HG03039 (cell line): ENCODE data around the gene SAMD9L.
A peak's percentile ranks its signal among the peaks of the same experiment; 100 is the strongest.
"Not testable (repeated sequence)": the region's sequence is repeated elsewhere in the genome, so short reads cannot be mapped to it uniquely, and the experiment has no call there.

Experiments
- ATAC-seq: cut with Tn5 transposase; IDR thresholded peaks from one replicate; pipeline ENCODE4 v1.9.1; 2021; ENCODE audit warnings: mild to moderate bottlenecking, moderate library complexity; ENCODE audit not compliant: unreplicated experiment

The SAMD9L gene

DNA sequence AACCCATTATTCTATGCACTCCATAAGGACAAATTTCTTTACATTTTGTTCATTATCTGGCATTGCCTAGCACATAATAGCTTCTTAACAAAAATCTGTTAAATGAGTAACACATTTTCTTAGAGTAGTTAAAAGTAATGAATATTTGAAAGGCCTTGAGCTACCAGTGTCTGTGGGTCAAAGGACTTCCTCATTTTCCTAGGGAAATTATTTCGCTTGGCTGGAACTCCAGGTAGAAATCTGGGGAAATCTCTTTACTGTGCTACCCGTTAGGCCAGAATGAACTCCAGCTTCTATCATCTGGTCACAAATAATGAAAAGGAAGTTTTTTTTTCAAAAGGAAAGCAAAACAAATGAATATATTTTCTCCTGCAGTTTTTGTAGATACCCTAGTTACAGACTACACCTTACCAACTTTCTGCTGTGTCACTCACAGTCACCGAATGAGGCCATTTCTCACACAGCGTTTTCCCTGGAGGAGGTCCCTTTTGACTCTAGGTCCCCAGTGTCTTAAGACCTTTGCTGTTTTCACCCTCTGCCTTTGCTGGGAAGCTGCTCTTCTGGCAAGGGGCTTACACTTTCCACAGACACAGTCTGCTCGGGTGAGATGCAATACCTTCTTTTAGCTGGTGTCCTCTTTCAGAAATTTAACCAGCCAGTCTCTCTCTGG is 1.6 kb downstream of the SAMD9L start:
- no peak for ATAC-seq

DNA sequence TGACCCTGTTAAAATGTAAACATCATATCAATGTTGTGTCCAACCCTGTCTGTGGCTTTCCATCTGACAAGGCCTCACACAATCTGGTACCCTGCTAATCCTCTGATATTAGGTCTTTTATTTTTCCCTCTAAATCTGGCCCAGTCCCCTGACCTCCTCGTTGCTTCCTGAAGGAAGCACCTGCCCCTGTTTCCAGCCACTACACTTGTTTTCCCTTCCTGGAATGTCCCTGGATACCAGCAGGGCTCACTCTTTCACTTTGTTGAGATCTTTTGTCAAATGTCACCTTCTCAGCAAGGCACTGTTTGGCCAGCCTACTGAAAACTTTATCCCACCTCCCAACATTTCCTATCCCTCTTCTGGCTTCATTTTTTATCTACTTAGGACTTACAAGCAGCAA is 2.1 kb downstream of the SAMD9L start:
- no peak for ATAC-seq

DNA sequence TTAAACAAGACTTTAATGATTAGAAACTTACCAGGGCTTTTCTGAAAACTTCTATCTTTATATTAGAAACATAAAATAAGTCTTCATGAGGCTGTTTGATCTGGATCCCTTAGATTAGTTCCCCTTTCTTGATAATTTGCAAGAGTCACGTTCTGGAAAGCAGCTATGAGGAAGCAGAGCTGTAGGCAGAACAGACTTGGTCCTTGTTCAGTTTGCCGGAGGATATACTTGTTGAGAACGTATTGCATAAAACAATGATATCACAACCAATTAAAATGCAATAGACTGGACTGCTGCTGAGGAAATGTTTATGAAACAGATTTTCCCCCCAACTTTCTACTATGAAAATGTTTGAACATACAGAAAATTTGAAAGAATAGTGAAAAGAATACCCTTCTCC is 2.8 kb downstream of the SAMD9L start:
- no peak for ATAC-seq

DNA sequence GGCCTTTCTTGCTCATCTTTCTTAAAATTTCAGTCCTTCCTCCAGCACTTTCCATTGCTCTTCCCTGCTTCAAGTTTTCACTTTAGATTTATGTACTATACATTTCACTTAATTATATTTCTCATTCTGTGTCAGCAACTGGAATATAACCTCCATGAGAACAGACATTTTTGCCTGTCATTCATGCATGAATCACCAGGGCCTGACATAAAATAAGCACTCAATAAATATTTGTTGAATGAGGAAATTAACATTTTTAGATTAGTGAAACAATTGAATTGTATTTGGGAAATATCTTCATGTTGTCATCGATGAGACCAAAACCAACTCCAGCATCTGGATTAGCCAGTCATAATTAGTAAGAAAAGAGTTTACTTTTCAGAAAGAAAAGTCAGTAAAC is 6.1 kb downstream of the SAMD9L start:
- ATAC-seq, result no peak

DNA sequence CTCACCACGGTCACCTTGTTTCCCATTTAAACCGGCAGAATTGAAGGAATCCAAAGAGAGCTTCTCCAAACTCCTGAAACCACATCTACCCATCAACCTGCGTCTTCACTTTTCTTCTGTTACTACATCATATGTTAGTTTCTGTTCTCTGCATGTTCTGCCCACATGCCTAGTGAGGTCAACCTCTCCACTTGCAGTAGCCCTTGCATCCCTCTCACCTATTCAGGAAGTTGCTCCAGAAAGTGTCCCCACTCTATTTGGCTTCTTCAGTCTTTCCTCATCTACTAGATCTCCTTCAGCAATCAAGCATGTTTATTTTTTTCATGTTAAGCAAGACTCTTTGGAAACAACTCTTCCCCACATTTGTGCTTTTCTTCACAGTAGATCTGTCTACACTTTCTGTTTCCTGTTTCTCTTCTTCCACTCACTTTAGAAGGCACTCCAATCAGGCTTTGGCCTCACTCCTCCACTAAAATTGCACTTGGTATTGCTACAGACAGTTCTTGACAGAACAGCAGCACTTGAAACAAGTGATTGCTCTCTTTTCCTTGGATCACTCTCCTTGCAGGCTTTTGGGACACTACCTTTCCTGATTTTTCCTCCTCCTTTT is 7.5 kb downstream of the SAMD9L start:
- ATAC-seq, result no peak

DNA sequence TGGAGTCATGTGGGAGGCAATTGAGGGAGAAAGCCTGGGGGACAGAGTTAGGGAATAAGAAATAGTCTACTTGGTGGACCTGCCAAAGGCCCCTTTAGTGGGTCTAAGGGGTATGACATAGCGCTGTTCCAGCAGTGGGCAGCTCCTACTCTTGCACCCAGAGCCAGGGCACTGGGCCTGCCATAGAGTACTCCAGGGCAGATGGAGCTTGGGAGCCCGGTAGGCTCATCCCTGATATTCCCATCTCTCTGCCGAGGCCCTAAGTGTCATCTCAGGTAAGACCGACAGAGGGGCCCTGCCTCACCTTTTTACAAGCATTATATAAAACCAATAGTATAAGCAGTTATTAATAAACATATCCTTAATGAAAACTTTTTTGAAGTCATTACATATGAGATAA is 9.6 kb downstream of the SAMD9L start:
- ATAC-seq, result no peak

DNA sequence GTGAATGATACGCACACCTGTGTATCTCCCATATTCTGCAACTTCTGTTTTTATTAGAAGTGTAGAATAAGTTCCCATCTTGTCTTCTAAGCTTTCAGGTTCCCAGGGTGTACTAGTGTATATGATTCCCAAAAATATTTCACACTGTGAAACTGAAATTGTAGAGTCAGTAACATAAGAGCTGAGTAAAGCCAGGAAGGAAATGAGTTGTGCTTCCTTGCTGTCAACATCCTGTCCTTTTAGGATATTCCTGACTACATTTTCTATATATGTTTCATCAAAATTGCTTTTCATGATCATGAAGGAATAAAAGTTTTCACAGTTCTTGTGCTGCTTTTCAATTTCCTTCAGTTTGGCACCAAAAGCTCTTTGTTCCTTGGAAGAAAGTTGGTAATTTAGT is 15.2 kb downstream of the SAMD9L start:
- no peak for ATAC-seq

DNA sequence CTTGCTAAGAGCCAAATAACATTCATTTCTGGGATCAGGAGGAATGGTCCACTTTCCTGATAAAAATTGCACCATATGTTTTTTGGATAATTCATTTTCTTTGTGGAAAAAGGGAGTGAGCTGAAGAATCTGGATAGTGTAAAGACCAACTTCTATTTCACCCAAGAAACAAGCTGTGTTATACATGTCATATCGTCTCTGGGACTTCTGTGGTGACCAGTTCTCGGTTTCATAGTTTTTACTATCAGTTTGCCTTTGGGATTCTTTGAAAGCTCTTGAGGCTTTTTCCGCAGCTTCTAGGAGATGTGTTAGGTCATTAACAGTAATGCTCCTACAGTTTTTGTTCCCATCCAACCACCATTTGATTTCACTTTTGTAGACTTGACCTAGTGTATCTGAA is 16.0 kb downstream of the SAMD9L start:
- no peak for ATAC-seq

DNA sequence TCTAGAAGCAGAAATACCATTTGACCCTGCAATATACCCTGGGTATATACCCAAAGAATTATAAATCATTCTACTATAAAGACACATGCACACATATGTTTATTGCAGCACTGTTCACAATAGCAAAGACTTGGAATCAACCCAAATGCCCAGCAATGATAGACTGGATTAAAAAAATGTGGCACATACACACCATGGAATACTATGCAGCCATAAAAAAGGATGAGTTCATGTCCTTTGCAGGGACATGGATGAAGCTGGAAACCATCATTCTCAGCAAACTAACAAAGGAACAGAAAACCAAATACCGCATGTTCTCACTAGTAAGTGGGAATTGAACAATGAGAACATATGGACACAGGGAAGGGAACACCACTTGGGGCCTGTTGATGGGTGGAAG is 21.2 kb downstream of the SAMD9L start:
- not testable (repeated sequence) for ATAC-seq

DNA sequence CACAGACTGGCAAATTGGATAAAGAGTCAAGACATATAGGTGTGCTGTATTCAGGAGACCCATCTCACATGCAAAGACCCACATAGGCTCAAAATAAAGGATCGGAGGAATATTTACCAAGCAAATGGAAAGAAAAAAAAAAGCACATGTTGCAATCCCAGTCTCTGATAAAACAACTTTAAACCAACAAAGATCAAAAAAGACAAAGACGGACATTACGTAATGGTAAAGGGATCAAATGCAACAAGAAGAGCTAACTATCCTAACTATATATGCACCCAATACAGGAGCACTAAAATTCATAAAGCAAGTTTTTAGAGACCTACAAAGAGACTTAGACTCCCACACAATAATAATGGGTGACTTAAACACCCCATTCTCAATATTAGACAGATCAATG is 24.7 kb downstream of the SAMD9L start:
- ATAC-seq, result not testable (repeated sequence)

DNA sequence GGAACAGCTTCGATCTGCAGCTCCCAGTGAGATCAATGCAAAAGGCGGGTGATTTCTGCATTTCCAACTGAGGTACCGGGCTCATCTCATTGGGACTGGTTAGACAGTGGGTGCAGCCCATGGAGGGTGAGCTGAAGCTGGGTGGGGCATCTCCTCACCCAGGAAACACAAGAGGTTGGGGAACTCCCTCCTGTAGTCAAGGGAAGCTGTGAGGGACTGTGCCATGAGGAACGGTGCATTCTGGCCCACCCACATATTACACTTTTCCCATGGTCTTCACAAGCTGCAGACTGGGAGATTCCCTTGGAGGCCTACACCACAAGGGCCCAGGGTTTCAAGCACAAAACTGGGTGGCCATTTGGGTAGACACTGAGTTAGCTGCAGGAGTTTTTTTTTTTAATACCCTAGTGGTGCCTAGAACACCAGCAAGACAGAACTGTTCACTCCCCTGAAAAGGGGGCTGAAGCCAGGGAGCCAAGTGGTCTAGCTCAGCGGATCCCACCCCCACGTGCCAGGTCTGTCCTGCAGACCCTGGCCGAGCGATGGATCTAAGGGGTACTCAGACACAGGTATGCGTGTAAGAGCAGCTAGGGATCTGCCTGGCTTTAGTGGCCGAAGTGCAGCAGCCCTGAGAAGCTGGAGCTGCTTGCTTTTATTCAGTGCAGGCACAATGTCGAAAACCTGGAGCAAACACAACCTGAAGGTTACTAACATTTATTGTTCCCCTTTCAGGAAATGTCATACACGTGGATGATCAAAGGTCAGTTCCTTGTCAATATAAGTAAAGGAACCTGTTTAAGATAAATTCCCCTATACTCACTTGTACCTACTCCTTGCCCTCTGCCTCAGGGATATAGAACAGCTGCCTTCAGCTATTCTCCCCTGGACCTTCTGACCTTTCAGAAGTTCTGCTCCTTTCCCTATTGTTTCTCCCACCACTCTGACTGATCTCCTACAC is 27.3 kb downstream of the SAMD9L start:
- ATAC-seq, result no peak

DNA sequence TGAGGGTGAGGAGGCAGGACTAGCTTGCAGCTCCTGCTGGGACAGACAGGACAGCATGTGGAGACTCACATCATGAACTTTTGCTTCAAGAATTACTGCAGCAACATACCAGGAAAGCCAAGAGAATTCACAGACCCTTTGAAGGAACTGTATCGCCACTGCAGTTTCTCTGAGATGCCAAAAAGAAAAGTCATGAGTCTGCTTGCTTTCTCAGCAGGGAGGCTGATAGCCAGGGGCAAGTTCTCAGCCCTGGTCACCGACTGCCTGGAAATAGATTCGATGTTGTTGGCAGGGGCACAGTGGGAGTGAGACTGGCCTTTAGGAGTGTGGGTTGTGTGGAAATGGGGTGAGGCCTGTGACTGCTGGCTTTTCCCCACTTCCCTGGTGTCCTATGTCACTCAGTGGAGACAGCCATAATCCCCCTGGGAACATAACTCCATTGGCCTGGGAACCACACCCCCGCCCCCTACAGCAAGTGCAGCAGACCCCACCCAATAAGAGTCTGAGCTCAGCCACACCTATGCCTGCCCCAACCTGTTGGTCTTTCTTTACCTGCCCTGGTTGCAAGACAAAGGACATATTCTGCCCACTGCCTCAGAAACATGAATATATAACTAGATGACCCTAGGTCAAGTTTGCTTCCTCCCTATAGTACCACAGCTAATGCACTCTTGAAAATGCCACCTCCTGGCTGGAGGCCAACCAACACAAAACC is 28.8 kb downstream of the SAMD9L start:
- ATAC-seq, result no peak

DNA sequence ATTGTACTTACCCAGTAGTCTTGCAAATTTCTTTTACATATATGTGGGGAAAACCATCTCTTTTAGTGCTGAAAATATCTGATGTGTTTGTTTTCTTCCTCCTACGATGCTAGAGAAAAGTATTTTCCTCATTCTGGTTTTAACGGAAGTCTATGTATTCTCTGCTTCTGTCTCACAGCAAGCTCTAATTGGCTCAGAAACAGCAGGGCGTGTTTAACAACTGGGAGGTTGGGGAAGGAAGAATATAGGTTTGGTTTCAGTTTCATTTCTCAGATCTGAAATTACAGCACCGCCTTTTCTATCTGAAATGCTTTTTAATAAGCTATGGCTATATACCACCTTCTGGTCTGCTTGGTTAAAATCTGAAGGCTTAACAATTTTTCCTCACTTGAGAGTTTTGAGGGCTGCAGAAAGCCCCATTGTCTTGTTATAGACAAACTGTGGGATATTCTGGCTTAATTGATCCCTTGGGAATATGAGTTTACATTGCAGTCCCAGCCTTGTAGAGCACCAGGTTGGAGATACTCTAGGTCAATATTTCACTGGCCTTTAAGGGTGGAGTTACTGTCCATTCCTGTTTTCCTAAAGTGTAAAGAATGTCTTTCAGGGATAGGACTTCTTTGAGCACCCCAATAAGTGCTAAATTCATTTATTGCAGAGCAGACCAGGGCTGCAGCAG is 30.2 kb downstream of the SAMD9L start, which contains the start of gene SAMD9:
Gene SAMD9, minus strand, starts transcription at position 128 of the 679 bp plus-strand sequence. CDS start 11,882 bp downstream, outside the sequence.
- peak; percentile 100 for ATAC-seq

DNA sequence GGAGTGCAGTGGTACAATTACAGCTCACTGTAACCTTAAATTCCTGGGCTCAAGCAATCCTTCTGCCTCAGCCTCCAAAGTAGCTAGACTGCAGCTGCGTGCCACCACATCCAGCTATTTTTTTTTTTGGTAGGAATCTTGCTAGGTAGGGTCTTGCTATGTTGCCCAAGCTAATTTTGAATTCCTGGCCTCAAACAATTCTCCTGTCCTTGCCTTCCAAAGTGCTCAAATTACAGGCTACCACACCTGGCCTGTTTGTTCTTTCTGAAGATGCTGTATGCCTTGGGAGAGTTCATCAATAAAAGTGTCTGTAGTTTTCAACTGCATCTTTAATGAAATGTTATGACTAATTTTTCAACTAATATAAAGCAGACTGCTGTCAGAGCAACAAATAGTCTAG is 30.9 kb downstream of the SAMD9L start:
- ATAC-seq, result no peak

DNA sequence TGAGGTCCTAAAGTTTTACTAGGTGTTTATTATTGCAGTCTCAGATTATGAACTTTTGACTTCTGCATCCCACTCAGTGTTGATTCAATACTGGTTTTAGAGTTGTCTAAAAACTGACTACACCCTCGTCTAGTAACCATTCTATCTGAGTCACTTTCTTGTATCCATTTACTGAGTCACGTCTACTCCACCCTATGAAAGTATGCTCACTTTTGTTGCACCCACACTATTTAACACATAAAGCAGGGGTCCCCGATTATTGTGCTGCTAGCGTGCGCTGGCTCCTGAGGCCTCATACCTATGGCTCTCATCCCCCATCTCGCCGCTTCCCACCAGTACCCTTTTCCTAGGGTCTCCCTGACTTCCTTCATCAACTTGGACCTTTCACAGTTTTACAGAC is 32.4 kb downstream of the SAMD9L start:
- no peak for ATAC-seq

DNA sequence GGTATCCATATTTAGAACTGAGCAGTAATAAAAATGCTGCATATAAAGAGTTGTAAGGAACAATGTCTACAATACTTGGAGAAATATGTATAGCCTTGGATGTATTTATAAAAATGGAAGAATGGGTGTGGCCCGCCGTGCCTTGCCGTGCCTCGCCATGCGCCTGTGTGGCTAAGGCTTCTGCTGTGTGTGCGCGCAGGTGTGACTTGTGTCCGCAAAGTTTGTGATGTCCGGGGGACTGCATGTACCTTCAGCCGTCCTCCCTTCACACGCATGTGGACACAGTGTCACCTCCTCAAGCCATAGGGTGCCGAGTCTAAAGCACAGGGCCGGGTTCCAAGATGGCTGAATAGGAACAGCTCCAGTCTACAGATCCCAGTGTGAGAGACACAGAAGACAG is 40.2 kb downstream of the SAMD9L start:
- ATAC-seq, result no peak

DNA sequence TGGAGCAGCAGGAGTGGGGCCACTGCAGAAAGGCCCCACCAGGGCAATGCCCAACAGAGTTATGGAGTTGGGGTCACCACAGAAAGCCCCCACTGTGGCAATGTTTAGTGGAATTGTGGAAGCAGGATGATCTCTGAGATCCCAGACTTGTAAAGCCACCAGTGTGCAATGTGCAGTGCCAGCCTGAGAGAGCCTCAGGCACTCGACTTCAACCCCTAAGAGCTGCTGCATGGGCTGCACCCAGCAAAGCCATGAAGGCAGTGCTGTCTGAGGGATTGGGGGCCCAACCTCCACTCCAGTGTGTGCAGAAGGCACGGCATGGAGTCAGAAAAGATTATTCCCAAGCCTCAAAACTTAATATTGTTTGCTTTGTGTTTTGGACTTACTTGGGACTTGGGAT is 50.8 kb downstream of the SAMD9L start:
- ATAC-seq, result no peak

DNA sequence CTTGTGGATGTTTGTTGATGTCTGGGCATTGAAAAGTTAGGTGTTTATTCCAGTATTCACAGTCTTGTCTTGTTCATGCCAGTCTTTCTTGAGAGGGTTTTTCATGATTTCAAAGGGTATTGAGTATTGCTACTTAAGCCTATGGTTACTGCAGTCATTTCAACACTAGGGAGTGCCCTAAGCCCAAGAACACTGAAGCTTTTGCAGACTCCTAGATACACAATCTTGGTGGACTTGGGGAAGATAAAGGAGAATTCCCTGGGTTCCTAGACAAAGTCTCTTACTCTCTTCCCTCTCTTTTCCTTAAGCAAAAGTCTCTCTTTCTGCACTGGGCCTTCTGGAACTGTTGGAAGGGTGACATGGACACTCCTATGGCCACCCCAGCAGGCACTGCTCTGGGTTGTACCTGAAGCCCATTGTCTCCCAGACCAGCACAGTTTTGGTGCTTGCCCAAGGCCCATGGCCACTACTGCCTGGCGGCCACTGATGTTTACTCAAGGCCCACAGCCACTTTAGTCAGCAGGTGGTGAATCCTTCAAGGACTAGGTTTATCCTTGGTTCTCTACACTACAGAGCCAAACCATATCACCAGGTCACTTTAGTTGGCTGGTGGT is 55.3 kb downstream of the SAMD9L start:
- peak; percentile 58 for ATAC-seq
